OCI-LY1 (cell line): ENCODE measurements around the gene COL25A1.

Experiments used
- H2AFZ ChIP-seq: fragments of 200-600 bp; sonication (generic), shearing (Covaris generic); 2 replicates; pipeline ENCODE4 v1.6.0; 2014; ENCODE audit warnings: antibody characterized with exemption, mild to moderate bottlenecking, low read length
- H3F3A ChIP-seq: fragments of 200-600 bp; sonication (generic), shearing (Covaris generic); 2 replicates; pipeline ENCODE4 v1.6.0; 2014; ENCODE audit warnings: mild to moderate bottlenecking, antibody characterized with exemption, low read length, moderate library complexity; ENCODE audit not compliant: insufficient read depth
- H3K27ac ChIP-seq: fragments of 200-600 bp; sonication (generic); 2 replicates; pipeline ENCODE4 v1.5.1; 2014; ENCODE audit warnings: low read length, mixed run types, mild to moderate bottlenecking, low read depth; ENCODE audit not compliant: poor library complexity, severe bottlenecking
- H3K27me3 ChIP-seq: fragments of 200-600 bp; sonication (generic); 2 replicates; pipeline ENCODE4 v1.6.0; 2014; ENCODE audit warnings: antibody characterized with exemption, mild to moderate bottlenecking, low read length, moderate library complexity; ENCODE audit not compliant: insufficient read depth
- H3K36me3 ChIP-seq: fragments of 200-600 bp; sonication (generic); 2 replicates; pipeline ENCODE4 v1.6.1; 2014; ENCODE audit warnings: mild to moderate bottlenecking, antibody characterized with exemption, low read length, moderate library complexity, mixed read lengths; ENCODE audit not compliant: insufficient read depth
- H3K4me1 ChIP-seq: fragments of 200-600 bp; sonication (generic); 2 replicates; pipeline ENCODE4 v1.5.1; 2014; ENCODE audit warnings: mild to moderate bottlenecking, low read length, moderate library complexity; ENCODE audit not compliant: insufficient read depth, severe bottlenecking
- H3K4me2 ChIP-seq: fragments of 200-600 bp; sonication (generic), shearing (Covaris generic); 2 replicates; pipeline ENCODE4 v1.6.1; 2014; ENCODE audit warnings: low read length
- H3K4me3 ChIP-seq: fragments of 200-600 bp; sonication (generic); 2 replicates; pipeline ENCODE4 v1.5.1; 2014; ENCODE audit warnings: low read length, low read depth, mild to moderate bottlenecking, mixed read lengths; ENCODE audit not compliant: poor library complexity, severe bottlenecking
- H3K79me2 ChIP-seq: fragments of 200-600 bp; shearing (Covaris generic); 2 replicates; pipeline ENCODE4 v1.6.1; 2016; ENCODE audit warnings: mixed run types, low read length, mixed read lengths; ENCODE audit not compliant: insufficient read depth
- H3K9ac ChIP-seq: fragments of 200-600 bp; sonication (generic), shearing (Covaris generic); 2 replicates; pipeline ENCODE4 v1.6.1; 2014; ENCODE audit warnings: mild to moderate bottlenecking, low read length, mixed read lengths
- H3K9me2 ChIP-seq: fragments of 200-600 bp; sonication (generic), shearing (Covaris generic); 2 replicates; pipeline ENCODE4 v1.6.1; 2014; ENCODE audit warnings: low read depth, mild to moderate bottlenecking, low read length, mixed read lengths
- H3K9me3 ChIP-seq: fragments of 200-600 bp; shearing (Covaris generic); 2 replicates; pipeline ENCODE4 v1.6.1; 2014; ENCODE audit warnings: low read length, mixed read lengths
- H4K20me1 ChIP-seq: fragments of 200-600 bp; sonication (generic), shearing (Covaris generic); 2 replicates; pipeline ENCODE4 v1.6.0; 2016; ENCODE audit warnings: mild to moderate bottlenecking, low read length; ENCODE audit not compliant: insufficient read depth
- EZH2 ChIP-seq: fragments of 200-600 bp; sonication (generic), shearing (Covaris generic); IDR thresholded peaks from 2 replicates; pipeline ENCODE4 v1.8.0; 2017; ENCODE audit warnings: borderline replicate concordance, mixed run types, mild to moderate bottlenecking, antibody characterized with exemption, low read length, moderate library complexity, mixed read lengths
- TF ChIP-seq, protein P1 (sequence below): fragments of 200-600 bp; sonication (generic), shearing (Covaris generic); IDR thresholded peaks from 2 replicates; pipeline ENCODE4 v1.5.1; 2017; ENCODE audit warnings: mild to moderate bottlenecking, antibody characterized with exemption, low read length, moderate library complexity, mixed read lengths

The COL25A1 gene

DNA sequence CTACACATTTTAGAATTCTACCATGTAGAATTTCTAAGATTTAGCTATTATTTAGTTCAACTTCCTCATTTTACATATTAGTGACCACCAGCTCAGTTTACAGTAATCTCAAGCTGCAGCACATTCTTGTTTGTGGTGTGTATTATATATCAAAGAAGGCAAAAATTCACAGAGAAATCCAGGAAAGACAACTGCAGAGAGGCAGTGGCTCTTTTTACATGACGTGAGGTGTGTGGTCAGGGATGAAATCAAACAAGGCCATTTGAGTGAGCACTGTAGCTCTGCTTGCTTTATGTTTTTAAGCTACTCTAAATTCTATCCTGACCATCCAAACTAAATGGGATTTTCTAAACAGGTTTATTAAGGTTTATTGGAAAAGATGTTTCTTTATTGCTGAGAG, 71.1 kb downstream of the COL25A1 start:
- Histone ChIP-seq H3K79me2 (no peaks in the 10 kb centered on the region), H2AFZ (no peak overlapping the region), H3K27me3 (no peaks in the 10 kb centered on the region), H3F3A (no peaks in the 10 kb centered on the region), H3K9ac (no peak overlapping the region), H3K9me3 (no peaks in the 10 kb centered on the region), H3K4me3 (no peak overlapping the region), H3K4me2 (no peak overlapping the region), H3K4me1 (no peaks in the 10 kb centered on the region), H4K20me1 (no peaks in the 10 kb centered on the region), H3K36me3 (no peaks in the 10 kb centered on the region), H3K9me2 (no peaks in the 10 kb centered on the region), H3K27ac (no peak overlapping the region)
- TF ChIP-seq, protein P1, sequence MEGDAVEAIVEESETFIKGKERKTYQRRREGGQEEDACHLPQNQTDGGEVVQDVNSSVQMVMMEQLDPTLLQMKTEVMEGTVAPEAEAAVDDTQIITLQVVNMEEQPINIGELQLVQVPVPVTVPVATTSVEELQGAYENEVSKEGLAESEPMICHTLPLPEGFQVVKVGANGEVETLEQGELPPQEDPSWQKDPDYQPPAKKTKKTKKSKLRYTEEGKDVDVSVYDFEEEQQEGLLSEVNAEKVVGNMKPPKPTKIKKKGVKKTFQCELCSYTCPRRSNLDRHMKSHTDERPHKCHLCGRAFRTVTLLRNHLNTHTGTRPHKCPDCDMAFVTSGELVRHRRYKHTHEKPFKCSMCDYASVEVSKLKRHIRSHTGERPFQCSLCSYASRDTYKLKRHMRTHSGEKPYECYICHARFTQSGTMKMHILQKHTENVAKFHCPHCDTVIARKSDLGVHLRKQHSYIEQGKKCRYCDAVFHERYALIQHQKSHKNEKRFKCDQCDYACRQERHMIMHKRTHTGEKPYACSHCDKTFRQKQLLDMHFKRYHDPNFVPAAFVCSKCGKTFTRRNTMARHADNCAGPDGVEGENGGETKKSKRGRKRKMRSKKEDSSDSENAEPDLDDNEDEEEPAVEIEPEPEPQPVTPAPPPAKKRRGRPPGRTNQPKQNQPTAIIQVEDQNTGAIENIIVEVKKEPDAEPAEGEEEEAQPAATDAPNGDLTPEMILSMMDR, result no peak
- no peak for TF ChIP-seq EZH2

DNA sequence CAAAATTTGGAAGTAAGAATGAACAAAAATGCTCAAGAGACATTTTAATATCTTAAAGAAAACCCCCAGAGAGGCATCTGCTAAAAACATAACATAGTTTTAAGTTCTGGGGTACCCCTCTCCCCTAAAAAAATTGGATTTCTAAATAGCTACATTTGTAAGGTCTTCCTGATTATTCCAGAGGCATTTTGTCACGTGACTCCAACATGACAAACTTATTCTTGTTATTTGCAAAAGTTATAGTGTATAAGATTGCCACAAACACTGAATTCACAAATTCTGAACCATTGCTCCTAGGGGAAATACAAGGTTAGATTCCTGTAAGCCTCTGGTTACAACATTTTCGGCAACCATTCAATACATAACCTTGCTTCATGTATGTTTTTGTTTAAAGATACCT, 73.4 kb downstream of the COL25A1 start:
- H3K4me1 ChIP-seq, result no peaks in the 10 kb centered on the region
- no peak overlapping the region for H3K27ac ChIP-seq
- H3K9me2 ChIP-seq, result no peaks in the 10 kb centered on the region
- H3K9ac ChIP-seq, result no peak overlapping the region
- no peaks in the 10 kb centered on the region for H3K27me3 ChIP-seq
- H4K20me1 ChIP-seq, result no peaks in the 10 kb centered on the region
- H3F3A ChIP-seq, result no peaks in the 10 kb centered on the region
- H3K9me3 ChIP-seq, result no peaks in the 10 kb centered on the region
- H3K79me2 ChIP-seq, result no peaks in the 10 kb centered on the region
- H3K4me2 ChIP-seq, result no peak overlapping the region
- H3K4me3 ChIP-seq, result no peak overlapping the region
- no peak overlapping the region for H2AFZ ChIP-seq
- no peak for TF ChIP-seq EZH2
- TF ChIP-seq, protein P1, result no peak
- H3K36me3 ChIP-seq, result no peaks in the 10 kb centered on the region

DNA sequence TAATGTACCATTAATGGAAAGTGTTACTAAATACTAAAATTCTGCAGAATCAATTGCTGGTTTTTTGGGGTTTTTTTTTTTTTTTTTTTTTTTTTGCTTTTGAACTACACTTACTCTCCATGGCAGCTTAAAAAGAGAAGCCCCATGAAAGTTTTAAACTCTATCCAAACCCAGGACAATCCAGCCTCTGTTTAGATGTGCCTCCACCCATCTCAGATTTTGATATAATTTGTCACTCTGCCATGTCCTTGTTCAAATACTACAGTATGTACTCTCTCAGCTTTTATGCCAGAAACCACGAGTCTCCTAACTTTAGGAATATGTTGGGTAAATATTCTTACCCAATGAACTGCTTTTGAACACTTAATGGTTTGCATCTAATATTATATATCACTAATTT, 84.2 kb downstream of the COL25A1 start:
- Histone ChIP-seq H3K9ac (no peak overlapping the region), H3K36me3 (no peaks in the 10 kb centered on the region), H3K27me3 (no peaks in the 10 kb centered on the region), H3K4me3 (no peak overlapping the region), H3F3A (no peaks in the 10 kb centered on the region), H3K79me2 (no peaks in the 10 kb centered on the region), H3K9me2 (no peaks in the 10 kb centered on the region), H3K9me3 (no peaks in the 10 kb centered on the region), H2AFZ (no peak overlapping the region), H3K4me1 (no peaks in the 10 kb centered on the region), H4K20me1 (no peaks in the 10 kb centered on the region), H3K27ac (no peak overlapping the region), H3K4me2 (no peak overlapping the region)
- TF ChIP-seq, protein P1, result no peak
- TF ChIP-seq EZH2, result no peak
